ENCODE results near the gene UPB1.

Gene UPB1

GRCh38 chr22:24494528-24495364 lies at the start of gene UPB1:
UPB1 (plus strand) TSS chr22:24495332; CDS start chr22:24495404, 72 bp downstream.
- DNase-seq (ENCODE audit: low read depth), result no peak

GRCh38 chr22:24445481-24446259 lies 49.5 kb upstream of the UPB1 start:
- DNase-seq (ENCODE audit: low read depth), result no peak

GRCh38 chr22:24446260-24446611 lies 48.9 kb upstream of the UPB1 start:
- no peak for DNase-seq (ENCODE audit: low read depth)

GRCh38 chr22:24450610-24451009 lies 44.5 kb upstream of the UPB1 start:
- DNase-seq (ENCODE audit: low read depth), result no peak

- no peak for DNase-seq (ENCODE audit: low read depth)
These were observed 44.0 kb upstream of the UPB1 start for GRCh38 chr22:24451162-24451561.

- DNase-seq (ENCODE audit: low read depth), result no peak
These were observed 41.3 kb upstream of the UPB1 start for GRCh38 chr22:24453853-24454252.

- DNase-seq (ENCODE audit: low read depth), result no peak
These were observed 40.1 kb upstream of the UPB1 start for GRCh38 chr22:24455039-24455438.

GRCh38 chr22:24455751-24456426 lies 39.2 kb upstream of the UPB1 start:
- no peak for DNase-seq (ENCODE audit: low read depth)

- DNase-seq (ENCODE audit: low read depth), result no peak
These were observed 37.2 kb upstream of the UPB1 start for GRCh38 chr22:24457894-24458420.

GRCh38 chr22:24459911-24460310 lies 35.2 kb upstream of the UPB1 start:
- no peak for DNase-seq (ENCODE audit: low read depth)

- DNase-seq (ENCODE audit: low read depth), result no peak
These were observed 34.6 kb upstream of the UPB1 start for GRCh38 chr22:24460418-24461089.

GRCh38 chr22:24463071-24463760 lies 31.9 kb upstream of the UPB1 start:
- no peak for DNase-seq (ENCODE audit: low read depth)

- DNase-seq (ENCODE audit: low read depth), result no peak
These were observed 29.6 kb upstream of the UPB1 start for GRCh38 chr22:24465566-24465965.

GRCh38 chr22:24465975-24466374 lies 29.2 kb upstream of the UPB1 start:
- no peak for DNase-seq (ENCODE audit: low read depth)

- DNase-seq (ENCODE audit: low read depth), result no peak
These were observed 28.3 kb upstream of the UPB1 start for GRCh38 chr22:24466716-24467328.

- DNase-seq (ENCODE audit: low read depth), result no peak
These were observed 27.8 kb upstream of the UPB1 start for GRCh38 chr22:24467340-24467739.

- DNase-seq (ENCODE audit: low read depth), result no peak
These were observed 23.6 kb upstream of the UPB1 start for GRCh38 chr22:24471570-24471969.

GRCh38 chr22:24473284-24473683 lies 21.8 kb upstream of the UPB1 start:
- DNase-seq (ENCODE audit: low read depth), result no peak

- no peak for DNase-seq (ENCODE audit: low read depth)
These were observed 20.9 kb upstream of the UPB1 start for GRCh38 chr22:24474221-24474620.

- DNase-seq (ENCODE audit: low read depth), result no peak
These were observed 20.4 kb upstream of the UPB1 start for GRCh38 chr22:24474649-24475255.

All from CMK (cell line).